GM12878 (cell line): ENCODE data around the gene ADGRG2.

Experiments
- CHD1 ChIP-seq: IDR thresholded peaks from 2 replicates; pipeline ENCODE4 v1.6.1; 2012; ENCODE audit warnings: low read depth, low read length, improper control_type of control experiment
- CHD2 ChIP-seq: IDR thresholded peaks from 2 replicates; pipeline ENCODE4 v1.6.1; 2011; ENCODE audit warnings: low read depth, low read length, improper control_type of control experiment, borderline replicate concordance
- EZH2 ChIP-seq: IDR thresholded peaks from 2 replicates; pipeline ENCODE4 v1.6.1; 2012; ENCODE audit warnings: low read depth, mild to moderate bottlenecking, control low read depth, inconsistent platforms, low read length, borderline replicate concordance; ENCODE audit not compliant: control insufficient read depth
- FOS ChIP-seq: IDR thresholded peaks from 3 replicates; pipeline ENCODE4 v1.6.1; 2011; ENCODE audit warnings: borderline replicate concordance; ENCODE audit not compliant: insufficient read length; ENCODE audit errors: extremely low read depth
- HDAC6 ChIP-seq: fragments of 200-600 bp; sonication (generic); IDR thresholded peaks from one replicate; pipeline ENCODE4 v1.8.0; 2017; ENCODE audit warnings: antibody characterized with exemption; ENCODE audit not compliant: unreplicated experiment
- HDGF ChIP-seq: fragments of 450-650 bp; IDR thresholded peaks from 2 replicates; pipeline ENCODE4 v1.6.1; 2016; ENCODE audit warnings: antibody characterized with exemption
- POLR2A ChIP-seq: IDR thresholded peaks from 2 replicates; pipeline ENCODE4 v1.6.1; 2011; ENCODE audit warnings: low read depth, mild to moderate bottlenecking, low read length
- POLR2AphosphoS5 ChIP-seq: IDR thresholded peaks from 2 replicates; pipeline ENCODE4 v1.6.1; 2011; ENCODE audit warnings: mild to moderate bottlenecking, low read length, inconsistent platforms
- SIN3A ChIP-seq: IDR thresholded peaks from 2 replicates; pipeline ENCODE4 v1.6.1; 2012; ENCODE audit warnings: low read depth, low read length, improper control_type of control experiment
- SP1 ChIP-seq: IDR thresholded peaks from one replicate; pipeline ENCODE4 v1.6.1; 2011; ENCODE audit warnings: low read depth, low read length
- TAF1 ChIP-seq: IDR thresholded peaks from 2 replicates; pipeline ENCODE4 v1.6.1; 2011; ENCODE audit warnings: mild to moderate bottlenecking, low read depth, low read length, borderline replicate concordance
- ZNF24 ChIP-seq: fragments of 450-650 bp; IDR thresholded peaks from 2 replicates; pipeline ENCODE4 v1.6.1; 2017; ENCODE audit warnings: antibody characterized with exemption, mild to moderate bottlenecking
- ZZZ3 ChIP-seq: IDR thresholded peaks from 2 replicates; pipeline ENCODE4 v1.6.1; 2011; ENCODE audit warnings: low read depth; ENCODE audit not compliant: control insufficient read depth, insufficient read length
- TF ChIP-seq, protein P1 (sequence below), 3 experiments: IDR thresholded peaks in 2 of 3; conservative IDR thresholded peaks in 1 of 3; 2 replicates each; pipeline ENCODE4 v1.5.1; 2011; ENCODE audit warnings: low read depth in 3 of 3, low read length in 3 of 3, mild to moderate bottlenecking in 3 of 3, control low read depth in 2 of 3, moderate library complexity in 2 of 3, inconsistent platforms in 1 of 3, mixed read lengths in 1 of 3; ENCODE audit not compliant: control insufficient read depth in 2 of 3, insufficient read depth in 1 of 3; ENCODE audit errors: extremely low read depth in 1 of 3

- TF ChIP-seq EZH2 = no peak
- TF ChIP-seq ZZZ3 = no peak
- no peak for TF ChIP-seq ZNF24
- no peak for TF ChIP-seq POLR2AphosphoS5
- TF ChIP-seq, protein P1, sequence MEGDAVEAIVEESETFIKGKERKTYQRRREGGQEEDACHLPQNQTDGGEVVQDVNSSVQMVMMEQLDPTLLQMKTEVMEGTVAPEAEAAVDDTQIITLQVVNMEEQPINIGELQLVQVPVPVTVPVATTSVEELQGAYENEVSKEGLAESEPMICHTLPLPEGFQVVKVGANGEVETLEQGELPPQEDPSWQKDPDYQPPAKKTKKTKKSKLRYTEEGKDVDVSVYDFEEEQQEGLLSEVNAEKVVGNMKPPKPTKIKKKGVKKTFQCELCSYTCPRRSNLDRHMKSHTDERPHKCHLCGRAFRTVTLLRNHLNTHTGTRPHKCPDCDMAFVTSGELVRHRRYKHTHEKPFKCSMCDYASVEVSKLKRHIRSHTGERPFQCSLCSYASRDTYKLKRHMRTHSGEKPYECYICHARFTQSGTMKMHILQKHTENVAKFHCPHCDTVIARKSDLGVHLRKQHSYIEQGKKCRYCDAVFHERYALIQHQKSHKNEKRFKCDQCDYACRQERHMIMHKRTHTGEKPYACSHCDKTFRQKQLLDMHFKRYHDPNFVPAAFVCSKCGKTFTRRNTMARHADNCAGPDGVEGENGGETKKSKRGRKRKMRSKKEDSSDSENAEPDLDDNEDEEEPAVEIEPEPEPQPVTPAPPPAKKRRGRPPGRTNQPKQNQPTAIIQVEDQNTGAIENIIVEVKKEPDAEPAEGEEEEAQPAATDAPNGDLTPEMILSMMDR (IDR thresholded peaks at IDR 0.05 in 2 of 3, conservative IDR thresholded peaks at IDR 0.05 in 1 of 3; ENCODE audit: control insufficient read depth in 2 of 3, extremely low read depth in 1 of 3, insufficient read depth in 1 of 3, low read depth in 3 of 3, low read length in 3 of 3) = no peak
- no peak for TF ChIP-seq CHD2
- TF ChIP-seq CHD1 = no peak
- TF ChIP-seq TAF1 = no peak
- TF ChIP-seq HDAC6 = no peak
- TF ChIP-seq FOS = no peak
- no peak for TF ChIP-seq HDGF
- no peak for TF ChIP-seq POLR2A
- no peak for TF ChIP-seq SP1
- TF ChIP-seq SIN3A = no peak
These were observed 141.0 kb downstream of the ADGRG2 start for GRCh38 chrX:18981124-18981807.
